Measurements from ENCODE around the gene GTPBP4.

The GTPBP4 gene

DNA sequence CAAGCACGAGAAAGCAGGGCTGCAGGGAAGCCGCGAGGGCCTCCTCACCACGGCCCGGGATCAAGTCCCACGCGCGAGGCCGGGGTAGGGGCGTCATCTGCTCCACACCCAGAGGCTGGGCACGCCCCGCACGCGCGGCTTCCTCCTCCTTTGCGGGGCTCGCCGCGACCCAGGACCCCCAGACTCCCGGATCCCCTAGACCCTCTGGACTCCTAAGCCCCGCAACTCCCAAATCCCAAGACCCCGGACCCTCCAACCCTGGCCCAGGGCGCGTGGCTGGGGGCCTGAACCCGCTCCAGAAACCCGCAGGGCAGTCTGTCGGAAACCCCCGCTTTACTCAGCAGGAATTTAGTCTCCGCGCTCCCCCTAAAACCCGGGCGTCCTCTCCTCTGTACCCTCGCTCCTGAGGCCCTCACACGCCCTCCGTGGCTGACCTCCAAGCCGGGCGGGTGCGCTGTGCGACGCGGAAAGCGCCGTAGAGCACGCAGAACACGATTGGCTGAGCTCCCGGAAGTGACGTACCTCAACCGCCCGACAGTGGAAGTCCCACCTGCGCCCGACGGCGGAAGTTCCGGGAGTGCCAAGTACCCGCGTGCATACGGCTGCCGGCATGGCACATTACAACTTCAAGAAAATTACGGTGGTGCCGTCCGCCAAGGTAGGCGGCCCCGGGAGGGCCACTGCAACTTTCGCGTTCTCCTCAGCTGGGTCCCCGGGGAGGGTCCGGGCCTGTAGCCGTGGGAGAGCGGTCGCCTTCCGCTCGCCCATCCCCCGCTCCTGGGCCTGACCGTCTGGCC, at the start of gene GTPBP4:
Gene GTPBP4, plus strand, starts transcription at position 565 of the 797 bp plus-strand sequence. Its CDS starts 46 bp downstream, at position 611.
- DNase-seq = peak; percentile 96

GRCh38 chr10:938941-939678, 49.1 kb upstream of the GTPBP4 start:
- DNase-seq = no peak

- DNase-seq = no peak
These were observed 44.8 kb upstream of the GTPBP4 start for GRCh38 chr10:943334-944033.

DNA sequence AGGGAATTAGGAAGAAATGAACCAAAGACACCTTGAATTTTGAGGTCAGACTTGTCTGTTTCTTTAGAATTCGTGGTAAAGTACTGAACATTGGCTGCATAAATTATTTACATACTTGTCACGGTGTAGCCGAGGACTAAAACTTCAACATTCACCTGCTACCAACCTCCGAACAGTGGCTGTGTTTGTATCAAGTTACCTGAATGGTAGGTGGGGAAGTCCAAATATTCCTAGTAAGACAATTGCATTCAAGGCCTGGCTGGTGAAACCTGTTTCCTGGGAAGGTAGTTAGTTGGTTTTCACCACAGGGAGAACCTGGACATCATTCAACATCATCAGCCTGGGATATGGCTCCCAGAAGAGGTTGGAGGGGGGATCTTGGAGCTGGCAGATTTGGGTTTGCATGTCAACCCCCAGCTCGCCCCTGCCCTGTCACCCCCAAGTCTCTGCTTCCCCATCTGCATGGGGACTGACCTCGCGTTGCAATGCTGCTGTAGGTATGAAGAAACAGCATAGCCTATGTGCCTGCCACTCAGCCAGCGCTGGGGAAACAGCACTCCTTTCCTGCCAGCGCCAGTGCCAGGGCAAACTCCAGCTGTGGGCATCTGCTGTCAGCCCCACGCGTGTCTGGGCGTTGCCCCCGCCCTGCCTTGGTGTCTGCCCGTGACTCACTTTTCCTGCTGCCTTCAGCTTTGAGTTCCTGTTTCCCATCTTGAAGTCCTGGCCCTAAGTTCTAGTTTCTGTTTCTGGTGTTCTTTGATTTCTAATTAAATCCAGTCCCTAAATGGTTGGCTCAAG, 44.0 kb upstream of the GTPBP4 start:
- no peak for DNase-seq

DNA sequence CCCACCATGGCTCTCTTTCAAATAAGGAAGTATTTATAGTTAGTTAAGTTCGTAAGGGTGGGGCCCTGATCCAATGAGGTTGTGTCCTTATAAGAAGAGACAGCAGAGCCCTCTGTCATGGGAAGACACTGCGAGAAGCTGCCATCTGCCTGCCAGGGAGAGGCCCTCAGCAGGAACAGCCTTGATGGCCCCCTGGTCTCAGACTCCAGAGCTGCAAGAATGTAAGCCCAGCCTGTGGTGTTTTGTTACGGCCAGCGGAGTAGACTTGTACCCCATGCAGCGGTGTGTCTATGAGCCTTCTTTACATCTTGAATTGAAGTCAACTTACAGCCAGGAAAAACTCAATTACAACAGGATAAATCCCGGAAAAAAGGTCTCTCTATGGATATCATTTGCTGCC, 42.5 kb upstream of the GTPBP4 start:
- DNase-seq = no peak

- DNase-seq = no peak
These were observed 41.2 kb upstream of the GTPBP4 start for GRCh38 chr10:947051-947450.

- no peak for DNase-seq
These were observed 40.4 kb upstream of the GTPBP4 start for GRCh38 chr10:947881-948280.

GRCh38 chr10:948347-948746, 39.9 kb upstream of the GTPBP4 start:
- DNase-seq = no peak

DNA sequence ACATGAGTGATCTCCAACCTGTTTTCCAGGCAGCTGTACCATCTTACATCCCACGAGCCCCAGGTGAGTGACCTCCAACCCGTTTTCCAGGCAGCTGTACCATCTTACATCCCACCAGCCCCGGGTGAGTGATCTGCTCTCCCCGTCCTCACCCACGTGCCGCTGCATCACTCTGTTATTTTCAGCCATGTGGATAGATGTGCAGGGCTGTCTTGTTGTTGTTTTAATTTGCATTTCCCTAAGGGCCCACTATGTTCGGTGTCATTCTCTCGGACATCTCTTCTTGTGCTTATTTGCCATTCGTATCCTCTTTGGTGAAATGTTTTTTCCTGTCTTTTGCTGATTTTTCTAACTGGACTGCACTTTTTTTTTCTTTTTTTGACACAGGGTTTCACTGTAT, 38.8 kb upstream of the GTPBP4 start:
- no peak for DNase-seq

- DNase-seq = no peak
These were observed 34.4 kb upstream of the GTPBP4 start for GRCh38 chr10:953836-954235.

- no peak for DNase-seq
These were observed 33.8 kb upstream of the GTPBP4 start for GRCh38 chr10:954396-954795.

DNA sequence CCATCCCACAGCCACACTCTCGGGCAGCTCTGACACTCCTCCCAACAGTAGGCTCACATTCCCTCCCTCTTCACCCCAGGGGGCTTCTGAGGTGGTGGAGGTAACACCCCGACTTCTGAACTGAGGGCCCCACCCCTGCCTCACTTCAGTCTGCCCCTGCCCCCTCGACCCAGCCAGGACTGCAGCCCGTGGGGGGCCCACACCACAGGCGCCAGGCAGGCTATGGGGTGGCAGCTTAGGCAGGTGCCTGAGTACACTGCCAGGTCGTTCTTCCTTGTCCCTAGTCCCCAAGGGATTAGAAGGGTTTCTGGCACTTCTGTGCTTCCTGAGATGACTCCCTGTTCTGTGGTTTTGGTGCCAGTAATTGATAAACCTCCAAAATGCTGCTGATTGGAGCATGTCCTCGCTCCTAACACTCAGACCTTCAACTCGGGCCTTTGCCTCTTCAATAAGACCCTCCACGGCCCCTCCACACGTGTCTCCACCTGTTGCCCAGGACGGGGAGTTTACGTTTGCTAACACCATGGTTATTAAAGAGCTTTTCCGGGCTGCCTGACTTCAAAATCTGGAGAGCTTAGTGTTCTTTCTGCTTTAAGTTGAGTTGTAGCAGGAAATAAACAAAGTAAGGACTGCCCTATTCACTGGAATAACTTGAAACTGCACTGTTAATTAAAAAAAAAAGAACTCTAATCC, 33.0 kb upstream of the GTPBP4 start:
- DNase-seq = peak; percentile 36

- DNase-seq = no peak
These were observed 32.4 kb upstream of the GTPBP4 start for GRCh38 chr10:955820-956217.

- DNase-seq = no peak
These were observed 30.1 kb upstream of the GTPBP4 start for GRCh38 chr10:958106-958505.

DNA sequence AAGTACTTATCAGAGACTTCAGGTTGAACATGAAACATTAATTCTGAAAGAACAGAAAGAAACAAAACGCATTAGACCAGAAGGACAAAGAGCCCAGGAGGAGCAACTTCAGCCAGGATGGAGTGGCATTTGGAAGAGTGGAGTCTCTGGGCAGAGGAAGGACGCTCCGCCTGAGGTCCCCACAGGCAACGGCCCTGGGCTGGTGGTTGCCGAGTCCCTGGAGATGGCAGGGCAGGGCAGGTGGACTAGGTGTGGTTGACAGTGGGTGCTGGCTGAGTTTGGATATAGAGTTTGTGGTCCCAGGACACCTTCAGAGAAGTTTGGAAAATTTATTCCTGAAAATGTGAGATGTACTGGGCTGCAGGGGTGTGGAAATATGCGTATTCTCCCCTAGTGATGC, 29.4 kb upstream of the GTPBP4 start:
- no peak for DNase-seq

DNA sequence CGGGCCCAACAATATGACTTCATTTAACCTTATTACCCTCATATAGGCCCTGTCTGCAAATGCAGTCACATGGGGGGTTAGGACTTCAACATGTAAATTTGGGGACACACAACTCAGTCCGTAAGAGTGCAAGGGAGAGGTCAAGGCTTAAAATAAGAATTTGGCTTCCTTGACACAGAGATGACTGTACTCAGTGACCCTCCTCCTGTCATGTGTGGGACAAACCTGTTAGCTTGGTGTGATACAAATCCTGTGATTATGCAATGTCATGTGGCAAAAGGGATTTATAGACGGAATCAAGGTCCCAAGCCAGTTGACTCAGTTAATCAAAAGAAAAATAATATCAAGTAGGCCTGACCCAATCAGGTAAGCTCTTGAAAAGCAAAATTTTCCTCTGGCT, 25.9 kb upstream of the GTPBP4 start:
- DNase-seq = no peak

DNA sequence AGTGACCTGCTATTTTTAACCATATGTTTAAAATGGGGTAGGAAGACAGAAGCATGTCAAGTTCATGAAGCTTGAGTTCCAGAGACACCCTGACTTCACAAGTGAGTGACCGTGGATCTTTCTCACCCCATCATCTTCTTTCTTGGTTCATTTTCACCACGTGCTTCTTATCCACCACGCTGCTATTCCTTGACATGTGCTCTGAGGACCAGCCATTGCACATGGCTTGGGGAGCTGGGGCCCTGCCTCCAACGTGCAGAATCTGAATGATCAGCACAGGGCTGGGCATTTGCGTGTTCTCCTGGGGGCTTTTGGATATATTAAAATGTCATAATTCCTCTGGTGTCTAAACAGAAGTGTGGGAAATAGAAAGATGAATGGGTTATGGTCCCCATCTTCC, 25.0 kb upstream of the GTPBP4 start:
- DNase-seq = no peak

DNA sequence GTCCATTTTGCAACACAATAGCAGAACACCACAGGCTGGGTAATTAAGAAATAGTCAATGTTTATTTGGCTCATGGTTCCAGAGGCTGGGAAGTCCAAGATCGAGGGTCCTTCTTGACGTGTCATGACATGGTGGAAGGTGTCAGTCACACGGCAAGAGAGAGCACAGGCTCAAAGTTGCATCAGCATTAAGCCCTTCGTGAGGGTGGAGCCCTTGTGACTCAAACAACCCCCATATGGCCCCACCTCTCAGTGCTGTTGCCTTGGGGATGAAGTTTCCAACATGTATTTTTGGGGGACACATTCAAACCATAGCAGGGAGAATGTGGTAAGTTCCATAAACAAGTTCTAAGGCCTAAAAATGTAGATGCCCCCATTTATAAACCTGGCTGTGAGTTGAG, 24.6 kb upstream of the GTPBP4 start:
- no peak for DNase-seq

DNA sequence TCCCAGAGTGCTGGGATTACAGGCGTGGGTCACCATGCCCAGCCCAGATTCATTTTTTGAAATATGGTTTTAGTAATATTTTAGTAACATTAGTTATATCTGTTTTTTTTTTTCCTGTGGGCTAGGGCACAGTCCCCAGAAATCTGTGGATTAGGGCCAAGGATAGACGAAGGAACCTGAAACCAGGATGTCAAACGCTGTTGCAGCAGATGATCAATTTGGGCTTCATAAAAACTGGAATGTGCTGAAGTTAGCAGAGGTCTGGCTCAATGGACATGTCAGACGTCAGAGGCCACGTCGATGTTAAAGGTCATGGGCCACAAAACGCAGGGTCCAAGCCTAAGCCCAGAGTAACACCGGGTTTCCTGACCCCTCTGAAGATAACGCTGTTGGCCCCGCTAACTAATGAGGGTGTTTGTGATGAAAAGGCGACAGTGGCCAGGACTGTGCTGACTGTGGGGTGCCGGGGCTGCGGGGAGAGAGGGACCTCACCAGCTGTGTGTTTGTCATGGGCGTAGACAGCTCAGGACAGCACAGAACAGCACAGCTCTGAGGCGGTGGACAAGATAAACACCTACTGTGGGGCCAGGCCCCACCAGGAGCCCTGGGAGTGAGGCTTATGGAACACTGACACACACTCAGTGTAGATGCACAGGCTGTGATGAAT, 23.8 kb upstream of the GTPBP4 start:
- DNase-seq = no peak

- no peak for DNase-seq
These were observed 23.2 kb upstream of the GTPBP4 start for GRCh38 chr10:964988-965417.

- DNase-seq = no peak
These were observed 21.6 kb upstream of the GTPBP4 start for GRCh38 chr10:966466-967235.
